GM12878 (cell line): Measurements from ENCODE around the gene ASB2. TPM values are rescaled to one million over a fixed set of nuclear protein-coding genes. Genes with fewer than 3 reads are reported as not detected.

Experiments used
- ATAC-seq: fragments of 200-7000 bp; cut with Tn5 transposase; 3 replicates; pipeline ENCODE4 v1.9.1; 2020; ENCODE audit warnings: mild to moderate bottlenecking, moderate library complexity
- BruUV-seq: library from RNA; stranded (reverse); fragments of 400-500 nt; replicated peaks from 2 replicates; lab custom pipeline; 2021; lab: Mats Ljungman, UMichigan
- CTCF ChIA-PET: fragments of 300-600 bp; sonication (Branson Sonifier 250); formaldehyde crosslinking; extraction: SDS; loops from one replicate; lab custom pipeline; 2021; ENCODE audit warnings: inconsistent platforms; lab: Yijun Ruan, JAX
- POLR2A ChIA-PET: fragments of 350-600 bp; formaldehyde crosslinking; extraction: SDS; loops from one replicate; lab custom pipeline; 2021; ENCODE audit warnings: inconsistent platforms; lab: Charles Lee
- RAD21 ChIA-PET: fragments of 300-600 bp; sonication (Branson Sonifier 250); formaldehyde crosslinking; loops from one replicate; lab custom pipeline; 2023; ENCODE audit warnings: antibody characterized with exemption; ENCODE audit not compliant: unreplicated experiment; lab: Charles Lee
- SMC1A ChIA-PET: fragments of 300-600 bp; sonication (Branson Sonifier 250); formaldehyde crosslinking; loops from one replicate; lab custom pipeline; 2023; ENCODE audit not compliant: unreplicated experiment, uncharacterized antibody; lab: Charles Lee
- DNase-seq: peaks from one replicate; pipeline ENCODE4 v3.0.0-alpha.2; 2011; ENCODE audit warnings: low read depth, low spot score
- FAIRE-seq: peaks from 3 replicates; lab custom pipeline; 2011; peaks lifted over from hg19 to GRCh38; lab: Jason Lieb, UNC
- H2AFZ ChIP-seq: 2 replicates; pipeline ENCODE4 v1.6.0; 2011; ENCODE audit warnings: low read depth, low read length, control low read depth; ENCODE audit not compliant: control insufficient read depth
- H3K27ac ChIP-seq: 2 replicates; pipeline ENCODE4 v1.5.1; 2011; ENCODE audit warnings: control low read depth; ENCODE audit not compliant: control insufficient read depth, insufficient read depth
- H3K27me3 ChIP-seq, 2 experiments: replicated peaks in 1 of 2; 2 replicates each; pipeline versions ENCODE4 v1.6.0 to v1.6.1; 2011; ENCODE audit warnings: low read length in 1 of 2; ENCODE audit not compliant: control insufficient read depth in 2 of 2, insufficient read depth in 2 of 2
- H3K36me3 ChIP-seq, 2 experiments: 2 replicates each; pipeline ENCODE4 v1.5.1; 2011; ENCODE audit warnings: low read length in 1 of 2; ENCODE audit not compliant: control insufficient read depth in 2 of 2, insufficient read depth in 2 of 2
- H3K4me1 ChIP-seq: 2 replicates; pipeline ENCODE4 v1.6.1; 2011; ENCODE audit warnings: mild to moderate bottlenecking, low read length, moderate library complexity, mixed read lengths; ENCODE audit not compliant: control insufficient read depth, insufficient read depth
- H3K4me2 ChIP-seq: 2 replicates; pipeline ENCODE4 v1.6.0; 2011; ENCODE audit warnings: control low read depth; ENCODE audit not compliant: control insufficient read depth, insufficient read depth
- H3K4me3 ChIP-seq: fragments of 200-600 bp; sonication (generic); 2 replicates; pipeline ENCODE4 v1.5.1; 2016
- H3K79me2 ChIP-seq: 2 replicates; pipeline ENCODE4 v1.6.0; 2011; ENCODE audit warnings: low read length; ENCODE audit not compliant: control insufficient read depth, insufficient read depth
- H3K9ac ChIP-seq: 2 replicates; pipeline ENCODE4 v1.8.0; 2011; ENCODE audit warnings: low read length, control low read depth, mixed read lengths; ENCODE audit not compliant: control insufficient read depth, insufficient read depth
- H3K9me3 ChIP-seq: replicated peaks from 3 replicates; pipeline ENCODE4 v1.5.1; 2011; ENCODE audit warnings: mild to moderate bottlenecking, low read length; ENCODE audit not compliant: control insufficient read depth, insufficient read depth
- H4K20me1 ChIP-seq: 2 replicates; pipeline ENCODE4 v1.6.0; 2011; ENCODE audit not compliant: control insufficient read depth, insufficient read depth
- ATF3 ChIP-seq: IDR thresholded peaks from 2 replicates; pipeline ENCODE4 v1.6.1; 2011; ENCODE audit warnings: low read depth, mild to moderate bottlenecking, low read length, moderate library complexity, borderline replicate concordance; ENCODE audit errors: extremely low read depth
- BMI1 ChIP-seq: fragments of 450-650 bp; IDR thresholded peaks from 2 replicates; pipeline ENCODE4 v1.6.1; 2016; ENCODE audit warnings: mild to moderate bottlenecking, moderate library complexity, borderline replicate concordance
- MAX ChIP-seq: IDR thresholded peaks from 2 replicates; pipeline ENCODE4 v1.6.1; 2012; ENCODE audit warnings: low read depth, low read length, improper control_type of control experiment
- MLLT1 ChIP-seq: fragments of 450-650 bp; IDR thresholded peaks from 2 replicates; pipeline ENCODE4 v1.6.1; 2016; ENCODE audit warnings: mild to moderate bottlenecking
- NFYB ChIP-seq: IDR thresholded peaks from 2 replicates; pipeline ENCODE4 v1.6.1; 2011; ENCODE audit warnings: low read depth, mild to moderate bottlenecking, low read length, improper control_type of control experiment, moderate library complexity; ENCODE audit not compliant: insufficient read depth
- POU2F2 ChIP-seq: IDR thresholded peaks from 3 replicates; pipeline ENCODE4 v1.6.1; 2011; ENCODE audit warnings: low read depth, mild to moderate bottlenecking, low read length, borderline replicate concordance
- PRDM15 ChIP-seq: fragments of 450-650 bp; formaldehyde crosslinking; IDR thresholded peaks from 2 replicates; pipeline ENCODE4 v1.4.0; 2020; ENCODE audit warnings: mild to moderate bottlenecking, moderate library complexity
- RBBP5 ChIP-seq: fragments of 200-600 bp; sonication (generic); conservative IDR thresholded peaks from 2 replicates; pipeline ENCODE4 v1.6.1; 2016
- SMAD5 ChIP-seq: IDR thresholded peaks from 2 replicates; pipeline ENCODE4 v1.6.1; 2016; ENCODE audit warnings: antibody characterized with exemption, low read depth
- STAT1 ChIP-seq: fragments of 450-650 bp; conservative IDR thresholded peaks from 2 replicates; pipeline ENCODE4 v1.6.1; 2014; ENCODE audit warnings: antibody characterized with exemption, mild to moderate bottlenecking
- ZBTB4 ChIP-seq: fragments of 450-650 bp; formaldehyde crosslinking; IDR thresholded peaks from 2 replicates; pipeline ENCODE4 v1.4.0; 2022; ENCODE audit warnings: mild to moderate bottlenecking, moderate library complexity
- WGBS: methylation state at CpG from one replicate; pipeline ENCODE4 v1.1.6; 2016; ENCODE audit warnings: low lambda C conversion rate; ENCODE audit not compliant: insufficient replicate concordance, insufficient coverage; ENCODE audit errors: missing lambda C conversion rate; 5-methylcytosine and 5-hydroxymethylcytosine counted together
- in situ Hi-C: fragments of 300-500 bp; cut with MboI; formaldehyde crosslinking; loops from 9 replicates; pipeline ENCODE4 v1.14.3; 2018; ENCODE audit warnings: mixed read lengths
- intact Hi-C: fragments of 100-400 bp; cut with micrococcal nuclease; formaldehyde crosslinking; loops from one replicate; pipeline ENCODE4 v1.14.2; 2022; ENCODE audit not compliant: unreplicated experiment
- polyA plus RNA-seq, 11 experiments: library from polyadenylated mRNA; depleted of rRNA in 4 of 11; unstranded in 6 of 11; stranded (reverse) in 5 of 11; fragments of >200 nt; fragmentation: Nextera tagmentation in 4 of 11; fragmentation: Illumina TruSeq in 1 of 11; extraction: Ambion mirVana in 4 of 11; extraction: Trizol in 1 of 11; gene quantifications; 1 replicate in 1 of 11; 2 replicates in 10 of 11; pipeline versions ENCODE4 v1.2.1 to v1.2.3, GENCODE V29; 2011 to 2016; ENCODE audit warnings: inconsistent platforms in 2 of 11, missing spikeins in 2 of 11, low read depth in 1 of 11
- total RNA-seq, 4 experiments: library from RNA; depleted of rRNA in 3 of 4; stranded (reverse); fragments of >200 nt in 3 of 4; fragmentation: Illumina TruSeq in 1 of 4; extraction: Trizol in 1 of 4; gene quantifications; 2 replicates each; pipeline versions ENCODE4 v1.2.1 to v1.2.3, GENCODE V29; 2013 to 2021

Gene ASB2
- total and polyA plus RNA-seq, 10 of the 15 experiments (the other 5 are each of a cell fraction or from before 2014, with no cell fraction given): 3.0 to 54.8 (median 33.5) TPM

- TF ChIP-seq ATF3 (no peak), NFYB (no peak)
These were observed 63.6 kb downstream of the ASB2 start (continued) for GRCh38 chr14:93912782-93913181.

GRCh38 chr14:93911975-93912615 is 64.3 kb downstream of the ASB2 start:
- Histone ChIP-seq H3K27ac (no peak overlapping the region), H4K20me1 (no peaks in the 10 kb centered on the region), H3K4me3 (no peak overlapping the region), H3K4me1 (no peaks in the 10 kb centered on the region; the same call in 1 of the 2 replicates), H3K4me2 (no peak overlapping the region), H3K9ac (no peak overlapping the region), H3K36me3 (no peaks in the 10 kb centered on the region), H3K79me2 (no peaks in the 10 kb centered on the region), H2AFZ (no peak overlapping the region), H3K27me3 (peaks cover 0 to 2% of the 10 kb centered on the region in 2 experiments; a peak in 2 of 4 replicates), H3K9me3 (peaks cover 1% of the 10 kb centered on the region; the same call in 1 of the 3 replicates)
- 13% methylated on average over 5 of the region's 5 CpGs for WGBS
- DNase-seq (no peak), FAIRE-seq (no peak), ATAC-seq (no peak)
- ChIA-PET CTCF (no interaction called here), RAD21 (no interaction called here), SMC1A (no interaction called here), POLR2A (no interaction called here)
- intact Hi-C loops (no loop called here), in situ Hi-C loops (no loop called here)
- BruUV-seq: no TSS peak
- TF ChIP-seq SMAD5 (no peak), MLLT1 (no peak), MAX (no peak), BMI1 (no peak), RBBP5 (no peak), POU2F2 (no peak), STAT1 (no peak), PRDM15 (CRISPR knock-in tag) (no peak), ZBTB4 (no peak)
